Glutamatergic neuron (in vitro differentiated cells): ENCODE measurements around the gene TEX11. TPM values are rescaled to one million over a fixed set of nuclear protein-coding genes. Genes with fewer than 3 reads are reported as not detected.
"Not testable (repeated sequence)": the region's sequence is repeated elsewhere in the genome, so short reads cannot be mapped to it uniquely, and the experiment has no call there.

Source experiments
- DNase-seq: peaks from one replicate; pipeline ENCODE4 v3.0.0; 2022
- H3K27ac Mint-ChIP-seq: one replicate; pipeline ENCODE4 v1.8.0; 2020; ENCODE audit warnings: mild to moderate bottlenecking, mixed read lengths, inconsistent platforms; ENCODE audit not compliant: unreplicated experiment
- H3K27me3 Mint-ChIP-seq: one replicate; pipeline ENCODE4 v1.8.0; 2020; ENCODE audit warnings: mild to moderate bottlenecking, moderate library complexity, mixed read lengths, inconsistent platforms; ENCODE audit not compliant: unreplicated experiment
- H3K36me3 Mint-ChIP-seq: one replicate; pipeline ENCODE4 v1.8.0; 2020; ENCODE audit warnings: mild to moderate bottlenecking, mixed read lengths, inconsistent platforms; ENCODE audit not compliant: unreplicated experiment
- H3K4me1 Mint-ChIP-seq: one replicate; pipeline ENCODE4 v1.8.0; 2020; ENCODE audit warnings: mild to moderate bottlenecking, low read depth, mixed read lengths, inconsistent platforms; ENCODE audit not compliant: unreplicated experiment
- H3K4me3 Mint-ChIP-seq: one replicate; pipeline ENCODE4 v1.8.0; 2020; ENCODE audit warnings: mild to moderate bottlenecking, mixed read lengths, inconsistent platforms; ENCODE audit not compliant: unreplicated experiment
- H3K9me3 Mint-ChIP-seq: one replicate; pipeline ENCODE4 v1.8.0; 2020; ENCODE audit warnings: mild to moderate bottlenecking, moderate library complexity, mixed read lengths, inconsistent platforms; ENCODE audit not compliant: unreplicated experiment
- total RNA-seq: library from RNA; stranded (reverse); fragmentation: NEBNext Ultra II Directional; extraction: Animal tissue kit (Norgen Biotek cat#: 25700); gene quantifications from one replicate; pipeline ENCODE4 v1.2.1, GENCODE V29; 2021; ENCODE audit not compliant: unreplicated experiment
- TF ChIP-seq, protein P1 (sequence below): fragments of 200-600 bp; sonication (generic); IDR thresholded peaks from one replicate; pipeline ENCODE4 v1.5.0; 2021; ENCODE audit not compliant: partially characterized antibody, unreplicated experiment

Gene TEX11
- total RNA-seq, 1 donor from 2014 or later: not detected

DNA sequence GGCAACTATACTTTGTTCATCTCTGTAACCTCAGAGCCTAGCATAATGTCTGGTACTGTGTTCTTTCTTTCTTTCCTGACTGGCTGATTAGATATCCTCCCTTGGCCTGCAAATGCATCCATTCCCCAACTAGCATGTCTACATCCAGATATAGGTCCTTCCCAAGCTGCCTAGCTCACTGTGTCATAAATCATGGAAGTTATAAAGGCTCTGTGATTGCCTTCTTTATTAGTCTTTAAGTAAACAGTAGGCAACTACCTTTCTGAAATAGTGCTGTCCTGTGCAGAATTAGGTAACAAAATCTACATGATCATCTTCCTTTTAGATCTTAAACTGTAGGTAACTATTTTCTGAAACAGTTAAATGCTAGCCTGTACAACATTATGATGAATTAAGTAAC is 239.4 kb downstream of the TEX11 start:
- Mint-ChIP-seq H3K27me3 (no peaks in the 10 kb centered on the region), H3K27ac (no peak overlapping the region), H3K4me3 (no peak overlapping the region), H3K4me1 (no peaks in the 10 kb centered on the region), H3K9me3 (no peaks in the 10 kb centered on the region), H3K36me3 (no peaks in the 10 kb centered on the region)
- TF ChIP-seq, protein P1, sequence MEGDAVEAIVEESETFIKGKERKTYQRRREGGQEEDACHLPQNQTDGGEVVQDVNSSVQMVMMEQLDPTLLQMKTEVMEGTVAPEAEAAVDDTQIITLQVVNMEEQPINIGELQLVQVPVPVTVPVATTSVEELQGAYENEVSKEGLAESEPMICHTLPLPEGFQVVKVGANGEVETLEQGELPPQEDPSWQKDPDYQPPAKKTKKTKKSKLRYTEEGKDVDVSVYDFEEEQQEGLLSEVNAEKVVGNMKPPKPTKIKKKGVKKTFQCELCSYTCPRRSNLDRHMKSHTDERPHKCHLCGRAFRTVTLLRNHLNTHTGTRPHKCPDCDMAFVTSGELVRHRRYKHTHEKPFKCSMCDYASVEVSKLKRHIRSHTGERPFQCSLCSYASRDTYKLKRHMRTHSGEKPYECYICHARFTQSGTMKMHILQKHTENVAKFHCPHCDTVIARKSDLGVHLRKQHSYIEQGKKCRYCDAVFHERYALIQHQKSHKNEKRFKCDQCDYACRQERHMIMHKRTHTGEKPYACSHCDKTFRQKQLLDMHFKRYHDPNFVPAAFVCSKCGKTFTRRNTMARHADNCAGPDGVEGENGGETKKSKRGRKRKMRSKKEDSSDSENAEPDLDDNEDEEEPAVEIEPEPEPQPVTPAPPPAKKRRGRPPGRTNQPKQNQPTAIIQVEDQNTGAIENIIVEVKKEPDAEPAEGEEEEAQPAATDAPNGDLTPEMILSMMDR: no peak
- DNase-seq: no peak

DNA sequence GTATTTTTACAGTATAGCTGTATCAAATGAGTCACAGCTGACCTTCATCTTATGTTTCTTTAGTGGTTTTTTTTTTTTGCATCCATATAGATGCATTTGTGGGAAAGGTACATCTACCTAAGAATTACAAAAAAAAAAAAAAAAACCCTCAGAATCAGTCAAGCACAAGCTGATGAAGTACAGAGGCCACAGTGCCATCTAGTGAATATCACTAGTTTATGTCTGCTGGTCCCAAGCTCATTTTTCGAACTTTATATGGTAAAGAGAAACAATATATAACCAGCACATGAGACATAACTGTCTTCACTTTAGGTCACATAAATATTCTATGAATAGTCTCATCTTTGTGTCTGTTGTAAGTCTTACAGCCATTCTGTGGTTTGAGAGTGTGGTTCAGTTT is 243.8 kb downstream of the TEX11 start:
- H3K27me3 Mint-ChIP-seq: no peaks in the 10 kb centered on the region
- H3K36me3 Mint-ChIP-seq: no peaks in the 10 kb centered on the region
- H3K4me3 Mint-ChIP-seq: no peak overlapping the region
- TF ChIP-seq, protein P1: no peak
- H3K9me3 Mint-ChIP-seq: no peaks in the 10 kb centered on the region
- no peak for DNase-seq
- no peak overlapping the region for H3K27ac Mint-ChIP-seq
- no peaks in the 10 kb centered on the region for H3K4me1 Mint-ChIP-seq

DNA sequence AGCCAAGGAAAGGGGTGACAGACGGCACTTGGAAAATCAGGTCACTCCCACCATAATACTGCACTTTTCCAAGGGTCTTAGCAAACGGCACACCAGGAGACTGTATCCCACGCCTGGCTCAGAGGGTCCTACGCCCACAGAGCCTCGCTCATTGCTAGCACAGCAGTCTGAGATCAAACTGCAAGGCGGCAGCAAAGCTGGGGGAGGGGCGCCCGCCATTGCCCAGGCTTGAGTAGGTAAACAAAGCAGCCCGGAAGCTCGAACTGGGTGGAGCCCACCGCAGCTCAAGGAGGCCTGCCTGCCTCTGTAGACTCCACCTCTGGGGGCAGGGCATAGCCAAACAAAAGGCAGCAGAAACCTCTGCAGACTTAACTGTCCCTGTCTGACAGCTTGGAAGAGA is 247.4 kb downstream of the TEX11 start:
- not testable (repeated sequence) for H3K9me3 Mint-ChIP-seq, H3K27ac Mint-ChIP-seq, DNase-seq, H3K27me3 Mint-ChIP-seq, H3K4me3 Mint-ChIP-seq, H3K4me1 Mint-ChIP-seq, H3K36me3 Mint-ChIP-seq

DNA sequence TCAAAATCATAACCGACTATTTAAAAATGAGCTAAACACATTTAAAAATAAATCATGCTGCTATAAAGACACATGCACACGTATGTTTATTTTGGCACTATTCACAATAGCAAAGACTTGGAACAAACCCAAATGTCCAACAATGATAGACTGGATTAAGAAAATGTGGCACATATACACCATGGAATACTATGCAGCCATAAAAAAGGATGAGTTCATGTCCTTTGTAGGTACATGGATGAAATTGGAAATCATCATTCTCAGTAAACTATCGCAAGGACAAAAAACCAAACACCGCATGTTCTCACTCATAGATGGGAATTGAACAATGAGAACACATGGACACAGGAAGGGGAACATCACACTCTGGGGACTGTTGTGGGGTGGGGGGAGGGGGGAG is 251.0 kb downstream of the TEX11 start:
- H3K27ac Mint-ChIP-seq, H3K4me1 Mint-ChIP-seq, DNase-seq, H3K9me3 Mint-ChIP-seq, H3K27me3 Mint-ChIP-seq, H3K4me3 Mint-ChIP-seq, H3K36me3 Mint-ChIP-seq: not testable (repeated sequence)

DNA sequence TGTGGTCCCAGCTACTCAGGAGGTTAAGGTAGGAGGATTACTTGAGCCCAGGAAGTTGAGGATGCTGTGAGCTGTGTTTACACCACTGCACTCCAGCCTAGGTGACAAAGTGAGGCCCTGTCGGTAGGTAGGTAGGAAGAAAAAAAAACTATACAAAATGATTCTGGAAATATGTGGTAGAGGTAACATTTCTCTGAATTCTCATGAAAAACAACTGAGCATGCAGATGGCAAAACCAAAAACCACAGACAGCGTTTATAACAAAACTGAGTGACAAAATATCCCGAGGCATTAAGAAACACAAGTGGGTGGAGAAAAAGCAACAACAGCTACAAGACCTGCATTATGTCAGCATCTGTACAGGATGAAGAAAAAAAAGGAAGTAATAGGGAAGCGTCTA is 252.2 kb downstream of the TEX11 start:
- no peak for DNase-seq
- no peaks in the 10 kb centered on the region for H3K9me3 Mint-ChIP-seq
- TF ChIP-seq, protein P1: no peak
- H3K4me3 Mint-ChIP-seq: no peak overlapping the region
- H3K27me3 Mint-ChIP-seq: no peaks in the 10 kb centered on the region
- no peak overlapping the region for H3K27ac Mint-ChIP-seq
- no peaks in the 10 kb centered on the region for H3K36me3 Mint-ChIP-seq
- no peaks in the 10 kb centered on the region for H3K4me1 Mint-ChIP-seq

DNA sequence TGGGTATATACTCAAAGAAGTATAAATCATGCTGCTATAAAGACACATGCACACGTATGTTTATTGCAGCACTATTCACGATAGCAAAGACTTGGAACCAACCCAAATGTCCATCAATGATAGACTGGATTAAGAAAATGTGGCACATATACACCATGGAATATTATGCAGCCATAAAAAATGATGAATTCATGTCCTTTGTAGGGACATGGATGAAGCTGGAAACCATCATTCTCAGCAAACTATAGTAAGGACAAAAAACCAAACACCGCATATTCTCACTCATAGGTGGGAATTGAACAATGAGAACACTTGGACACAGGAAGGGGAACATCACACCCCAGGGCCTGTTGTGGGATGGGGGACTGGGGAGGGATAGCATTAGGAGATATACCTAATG is 260.6 kb downstream of the TEX11 start:
- not testable (repeated sequence) for DNase-seq, H3K36me3 Mint-ChIP-seq, H3K4me1 Mint-ChIP-seq, H3K27ac Mint-ChIP-seq, H3K9me3 Mint-ChIP-seq, H3K4me3 Mint-ChIP-seq, H3K27me3 Mint-ChIP-seq

DNA sequence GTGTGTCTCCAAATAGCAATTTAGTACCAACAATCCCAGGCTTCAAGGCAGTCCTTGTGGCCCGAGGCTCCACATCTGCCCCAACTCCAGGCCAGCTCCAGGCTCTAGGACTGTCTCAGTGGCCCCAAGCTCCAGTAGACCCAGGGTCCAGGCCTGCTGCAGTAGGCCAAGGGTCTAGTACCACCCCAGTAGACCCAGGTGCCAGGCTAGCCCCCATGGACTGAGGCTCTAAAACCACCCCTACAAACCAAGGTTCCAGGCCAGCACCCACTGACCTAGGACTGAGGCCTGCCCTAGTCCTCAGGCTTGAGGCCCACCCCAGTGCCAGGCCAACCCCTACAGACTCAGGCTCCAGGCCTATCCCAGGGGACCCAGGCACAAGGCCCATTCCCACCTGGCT is 272.3 kb downstream of the TEX11 start:
- no peaks in the 10 kb centered on the region for H3K4me1 Mint-ChIP-seq
- no peaks in the 10 kb centered on the region for H3K36me3 Mint-ChIP-seq
- H3K27ac Mint-ChIP-seq: no peak overlapping the region
- TF ChIP-seq, protein P1: no peak
- no peak overlapping the region for H3K4me3 Mint-ChIP-seq
- H3K27me3 Mint-ChIP-seq: peaks cover 2% of the 10 kb centered on the region
- peaks cover 2% of the 10 kb centered on the region for H3K9me3 Mint-ChIP-seq
- no peak for DNase-seq
